HepG2 (cell line): ENCODE data around the gene CLDN7. TPM values are rescaled to one million over a fixed set of nuclear protein-coding genes. Genes with fewer than 3 reads are reported as not detected.

Experiments used
- ATAC-seq: fragments of 200-7000 bp; cut with Tn5 transposase; 3 replicates; pipeline ENCODE4 v1.9.1; 2020; ENCODE audit warnings: mild to moderate bottlenecking, moderate library complexity
- BruUV-seq: library from RNA; stranded (reverse); fragments of 400-500 nt; replicated peaks from 2 replicates; lab custom pipeline; 2021; lab: Mats Ljungman, UMichigan
- CTCF ChIA-PET: fragments of 300-600 bp; formaldehyde crosslinking; extraction: SDS; loops from one replicate; lab custom pipeline; 2021; ENCODE audit warnings: low total read pairs, inconsistent platforms, low intra/inter-chr PET ratio; lab: Yijun Ruan, JAX
- POLR2A ChIA-PET: fragments of 350-600 bp; sonication (Branson Sonifier 250); formaldehyde crosslinking; loops from one replicate; lab custom pipeline; 2020; ENCODE audit warnings: antibody characterized with exemption, inconsistent platforms; lab: Yijun Ruan, JAX
- DNase-seq: peaks from one replicate; pipeline ENCODE4 v3.0.0-alpha.2; 2015; ENCODE audit warnings: low spot score
- FAIRE-seq: peaks from 3 replicates; lab custom pipeline; 2011; peaks lifted over from hg19 to GRCh38; lab: Jason Lieb, UNC
- H2AFZ ChIP-seq: one replicate; pipeline ENCODE4 v1.6.1; 2011; ENCODE audit warnings: low read length, inconsistent platforms
- H3K27ac ChIP-seq: fragments of 300-600 bp; 3 replicates; pipeline ENCODE4 v1.8.0; 2011; ENCODE audit warnings: mixed run types, mild to moderate bottlenecking, mixed read lengths, low read length, inconsistent platforms; ENCODE audit not compliant: insufficient read depth; ENCODE audit errors: extremely low read length
- H3K27me3 ChIP-seq, 2 experiments: fragments of 200-600 bp in 1 of 2; 2 replicates in 1 of 2; 3 replicates in 1 of 2; pipeline versions ENCODE4 v1.6.0 to v1.8.0; 2011; ENCODE audit warnings: low read length in 2 of 2, mild to moderate bottlenecking in 2 of 2, moderate library complexity in 2 of 2, inconsistent platforms in 1 of 2; ENCODE audit not compliant: insufficient read depth in 2 of 2, control insufficient read depth in 1 of 2
- H3K36me3 ChIP-seq, 2 experiments: fragments of 200-600 bp in 1 of 2; replicated peaks in 1 of 2; 2 replicates in 1 of 2; 3 replicates in 1 of 2; pipeline versions ENCODE4 v1.5.1 to v1.8.0; 2011; ENCODE audit warnings: low read length in 2 of 2, inconsistent platforms in 1 of 2; ENCODE audit not compliant: insufficient read depth in 2 of 2, control insufficient read depth in 1 of 2
- H3K4me1 ChIP-seq: 2 replicates; pipeline ENCODE4 v1.5.1; 2012; ENCODE audit warnings: low read length, inconsistent platforms; ENCODE audit not compliant: insufficient read depth
- H3K4me2 ChIP-seq: 2 replicates; pipeline ENCODE4 v1.6.0; 2011; ENCODE audit warnings: low read depth, low read length, inconsistent platforms
- H3K4me3 ChIP-seq, 3 experiments: fragments of 200-600 bp in 1 of 3; sonication (generic), shearing (Covaris generic) in 1 of 3; replicated peaks in 1 of 3; 2 replicates each; pipeline ENCODE4 v1.5.1; 2011 to 2016; ENCODE audit warnings: low read length in 3 of 3, inconsistent platforms in 2 of 3, low read depth in 2 of 3, mild to moderate bottlenecking in 2 of 3, control low read depth in 1 of 3, mixed read lengths in 1 of 3; ENCODE audit not compliant: insufficient read depth in 1 of 3
- H3K79me2 ChIP-seq: one replicate; pipeline ENCODE4 v1.6.1; 2011; ENCODE audit warnings: low read length, inconsistent platforms; ENCODE audit not compliant: insufficient read depth
- H3K9ac ChIP-seq: 2 replicates; pipeline ENCODE4 v1.6.0; 2011; ENCODE audit warnings: mild to moderate bottlenecking, low read depth, low read length, inconsistent platforms; ENCODE audit not compliant: insufficient read depth
- H3K9me3 ChIP-seq: 2 replicates; pipeline ENCODE4 v1.5.1; 2012; ENCODE audit warnings: mild to moderate bottlenecking, low read length
- H4K20me1 ChIP-seq: 2 replicates; pipeline ENCODE4 v1.6.0; 2011; ENCODE audit warnings: inconsistent platforms, mild to moderate bottlenecking, low read length, moderate library complexity; ENCODE audit not compliant: insufficient read depth
- ARID2 ChIP-seq: sonication (generic); formaldehyde crosslinking; IDR thresholded peaks from 2 replicates; pipeline ENCODE4 v1.8.1; 2022; ENCODE audit warnings: mild to moderate bottlenecking, missing genetic modification reagents, borderline replicate concordance
- CC2D1A ChIP-seq: sonication (generic); formaldehyde crosslinking; IDR thresholded peaks from 2 replicates; pipeline ENCODE4 v1.8.1; 2023; ENCODE audit warnings: mild to moderate bottlenecking, missing genetic modification reagents
- DDIT3 ChIP-seq: sonication (generic); formaldehyde crosslinking; IDR thresholded peaks from 2 replicates; pipeline ENCODE4 v1.4.0; 2020; ENCODE audit warnings: mild to moderate bottlenecking, missing genetic modification reagents
- FOXC1 ChIP-seq: sonication (generic); formaldehyde crosslinking; IDR thresholded peaks from 2 replicates; pipeline ENCODE4 v1.8.0; 2022; ENCODE audit warnings: mild to moderate bottlenecking, missing genetic modification reagents, borderline replicate concordance
- HNRNPUL1 ChIP-seq: fragments of 200-400 bp; formaldehyde crosslinking; IDR thresholded peaks from 2 replicates; pipeline ENCODE4 v1.6.1; 2017; ENCODE audit warnings: low read depth, mild to moderate bottlenecking, low read length, moderate library complexity
- JUND ChIP-seq: sonication (generic); formaldehyde crosslinking; IDR thresholded peaks from 2 replicates; pipeline ENCODE4 v1.8.0; 2022; ENCODE audit warnings: mild to moderate bottlenecking, missing genetic modification reagents
- KDM3A ChIP-seq: IDR thresholded peaks from 2 replicates; pipeline ENCODE4 v1.6.1; 2018; ENCODE audit warnings: low read depth, missing compliant biosample characterization
- MTF2 ChIP-seq: sonication (generic); formaldehyde crosslinking; IDR thresholded peaks from 2 replicates; pipeline ENCODE4 v1.5.0; 2020; ENCODE audit warnings: missing genetic modification reagents, borderline replicate concordance
- PBX3 ChIP-seq: sonication (generic); formaldehyde crosslinking; IDR thresholded peaks from 2 replicates; pipeline ENCODE4 v1.8.1; 2023; ENCODE audit warnings: missing genetic modification reagents, inconsistent platforms, borderline replicate concordance
- TAF1 ChIP-seq: sonication (generic); formaldehyde crosslinking; IDR thresholded peaks from 2 replicates; pipeline ENCODE4 v1.4.0; 2020; ENCODE audit warnings: missing genetic modification reagents
- U2AF2 ChIP-seq: fragments of 200-400 bp; formaldehyde crosslinking; IDR thresholded peaks from 2 replicates; pipeline ENCODE4 v1.6.1; 2017; ENCODE audit warnings: low read depth, mild to moderate bottlenecking, low read length
- ZKSCAN8 ChIP-seq: IDR thresholded peaks from 2 replicates; pipeline ENCODE4 v1.6.1; 2016; ENCODE audit warnings: borderline replicate concordance, missing genetic modification reagents, missing compliant biosample characterization
- ZNF205 ChIP-seq: IDR thresholded peaks from 2 replicates; pipeline ENCODE4 v1.6.1; 2018; ENCODE audit warnings: missing biosample characterization, missing genetic modification reagents
- ZNF329 ChIP-seq: sonication (generic); formaldehyde crosslinking; IDR thresholded peaks from 2 replicates; pipeline ENCODE4 v1.9.0; 2021; ENCODE audit warnings: low read depth, mild to moderate bottlenecking, missing genetic modification reagents
- ZNF570 ChIP-seq: sonication (generic); formaldehyde crosslinking; IDR thresholded peaks from 2 replicates; pipeline ENCODE4 v1.4.0; 2020; ENCODE audit warnings: mild to moderate bottlenecking, missing genetic modification reagents, borderline replicate concordance
- ZNF670 ChIP-seq: sonication (generic); formaldehyde crosslinking; IDR thresholded peaks from 2 replicates; pipeline ENCODE4 v1.8.0; 2022; ENCODE audit warnings: mild to moderate bottlenecking, missing genetic modification reagents, borderline replicate concordance
- ZNF883 ChIP-seq: sonication (generic); formaldehyde crosslinking; IDR thresholded peaks from 2 replicates; pipeline ENCODE4 v1.5.1; 2020; ENCODE audit warnings: mild to moderate bottlenecking, missing genetic modification reagents; ENCODE audit errors: not compliant biosample characterization
- ZNF891 ChIP-seq: sonication (generic); formaldehyde crosslinking; IDR thresholded peaks from 2 replicates; pipeline ENCODE4 v1.5.0; 2020; ENCODE audit warnings: mild to moderate bottlenecking, missing genetic modification reagents
- WGBS: methylation state at CpG from one replicate; pipeline ENCODE4 v1.1.6; 2017; ENCODE audit warnings: low lambda C conversion rate; 5-methylcytosine and 5-hydroxymethylcytosine counted together
- in situ Hi-C: cut with HindIII; loops from 2 replicates; pipeline ENCODE4 v1.10.0; 2017; ENCODE audit warnings: low pct_unique_long_range_greater_than_20kb; ENCODE audit not compliant: extremely low pct_ligation_motif_present
- intact Hi-C: fragments of 100-400 bp; cut with micrococcal nuclease; formaldehyde crosslinking; loops from one replicate; pipeline ENCODE4 v1.10.0; 2022; ENCODE audit not compliant: unreplicated experiment
- polyA plus RNA-seq, 8 experiments: library from polyadenylated mRNA; depleted of rRNA in 3 of 8; stranded (reverse) in 7 of 8; unstranded in 1 of 8; fragments of >200 nt; fragmentation: Illumina TruSeq in 4 of 8; extraction: Trizol in 4 of 8; gene quantifications; 2 replicates each; pipeline versions ENCODE4 v1.2.1 to v1.2.3, GENCODE V29; 2011 to 2016; ENCODE audit warnings: low read depth in 4 of 8, missing spikeins in 1 of 8, mixed read lengths in 1 of 8; ENCODE audit not compliant: insufficient read depth in 1 of 8
- total RNA-seq, 5 experiments: library from RNA; depleted of rRNA; stranded (reverse); fragments of >200 nt; fragmentation: Illumina TruSeq; extraction: Trizol; gene quantifications; 2 replicates each; pipeline ENCODE4 v1.2.3, GENCODE V29; 2016; ENCODE audit warnings: low read depth in 1 of 5

CLDN7 gene
- total and polyA plus RNA-seq, 2 of the 13 experiments (the other 11 are each of a cell fraction or from before 2014, with no cell fraction given), result not detected

GRCh38 chr17:7285679-7286078 is 23.4 kb upstream of the CLDN7 start:
- WGBS, result 98% methylated on average over 12 of the region's 12 CpGs
- Histone ChIP-seq H3K4me1 (peaks cover 18% of the 10 kb centered on the region), H3K9ac (no peak overlapping the region), H3K27ac (no peak overlapping the region), H3K79me2 (no peaks in the 10 kb centered on the region), H3K9me3 (no peaks in the 10 kb centered on the region), H3K4me2 (no peak overlapping the region), H4K20me1 (no peaks in the 10 kb centered on the region), H2AFZ (no peak overlapping the region), H3K4me3 (no peak overlapping the region), H3K27me3 (no peaks in the 10 kb centered on the region), H3K36me3 (peaks cover 8 to 9% of the 10 kb centered on the region in 2 experiments; a peak in 4 of 5 replicates)
- no TSS peak for BruUV-seq
- in situ Hi-C loops, result loop anchor here (10.0 kb wide), 1 partner anchor 241 kb away; the partner anchor contains the start of gene SLC16A11
- TF ChIP-seq ZKSCAN8 (CRISPR knock-in tag), result no peak
- no peak for TF ChIP-seq ZNF329
- TF ChIP-seq JUND, result no peak
- no peak for TF ChIP-seq CC2D1A (CRISPR knock-in tag)
- no peak for TF ChIP-seq FOXC1
- no peak for TF ChIP-seq PBX3 (CRISPR knock-in tag)
- TF ChIP-seq ZNF570 (CRISPR knock-in tag), result no peak
- TF ChIP-seq ZNF883 (CRISPR knock-in tag), result no peak
- TF ChIP-seq ZNF670 (CRISPR knock-in tag), result no peak
- TF ChIP-seq MTF2, result no peak
- no peak for TF ChIP-seq U2AF2
- no peak for TF ChIP-seq HNRNPUL1
- no peak for TF ChIP-seq ZNF891 (CRISPR knock-in tag)
- no peak for TF ChIP-seq DDIT3 (CRISPR knock-in tag)
- TF ChIP-seq TAF1 (CRISPR knock-in tag), result no peak
- TF ChIP-seq KDM3A, result no peak
- TF ChIP-seq ZNF205, result no peak
- no peak for TF ChIP-seq ARID2 (CRISPR knock-in tag)
- DNase-seq (no peak), FAIRE-seq (no peak), ATAC-seq (no peak)
- intact Hi-C loops, result no loop called here
- POLR2A ChIA-PET, result no interaction called here
- CTCF ChIA-PET, result no interaction called here
